Ammon's horn (tissue), 1 donor: Measurements from ENCODE around the gene GPRIN1.
"Not testable (repeated sequence)": the region's sequence is repeated elsewhere in the genome, so short reads cannot be mapped to it uniquely, and the experiment has no call there.

Experiments used
- DNase-seq: peaks from one replicate; pipeline ENCODE4 v3.0.0-alpha.2; 2016; ENCODE audit warnings: low spot score

Gene GPRIN1

GRCh38 chr5:176597417-176598389 is 12.3 kb downstream of the GPRIN1 start:
- no peak for DNase-seq

GRCh38 chr5:176596689-176597416 is 13.1 kb downstream of the GPRIN1 start:
- no peak for DNase-seq

DNA sequence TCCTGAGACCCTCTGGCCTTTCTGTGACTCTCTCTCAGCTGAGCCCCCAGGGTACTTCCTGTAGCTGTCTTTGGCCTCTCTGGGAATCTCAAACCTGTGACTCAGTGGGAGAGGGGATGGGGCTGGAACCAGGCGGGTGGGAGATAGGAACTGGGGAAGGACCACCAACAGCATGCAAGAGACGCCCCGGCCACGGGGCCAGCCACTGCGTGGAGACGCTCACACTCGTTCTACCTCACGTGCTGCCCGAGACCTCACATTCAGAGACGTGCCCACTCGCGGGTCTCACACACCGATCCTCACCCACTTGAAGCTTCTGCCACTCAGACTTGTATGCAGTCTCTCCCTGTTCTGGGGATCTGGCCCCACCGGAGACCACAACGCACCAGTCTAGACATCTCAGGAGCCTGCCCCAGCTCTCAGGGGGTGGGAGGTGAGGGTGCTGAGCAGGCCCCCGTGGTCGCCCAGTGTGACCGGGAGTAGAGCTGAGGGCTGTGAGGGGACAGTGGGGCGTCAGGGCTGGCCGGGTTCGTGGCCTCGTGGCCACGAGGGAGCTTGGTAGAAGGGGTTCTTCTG is 13.8 kb downstream of the GPRIN1 start:
- DNase-seq = no peak

DNA sequence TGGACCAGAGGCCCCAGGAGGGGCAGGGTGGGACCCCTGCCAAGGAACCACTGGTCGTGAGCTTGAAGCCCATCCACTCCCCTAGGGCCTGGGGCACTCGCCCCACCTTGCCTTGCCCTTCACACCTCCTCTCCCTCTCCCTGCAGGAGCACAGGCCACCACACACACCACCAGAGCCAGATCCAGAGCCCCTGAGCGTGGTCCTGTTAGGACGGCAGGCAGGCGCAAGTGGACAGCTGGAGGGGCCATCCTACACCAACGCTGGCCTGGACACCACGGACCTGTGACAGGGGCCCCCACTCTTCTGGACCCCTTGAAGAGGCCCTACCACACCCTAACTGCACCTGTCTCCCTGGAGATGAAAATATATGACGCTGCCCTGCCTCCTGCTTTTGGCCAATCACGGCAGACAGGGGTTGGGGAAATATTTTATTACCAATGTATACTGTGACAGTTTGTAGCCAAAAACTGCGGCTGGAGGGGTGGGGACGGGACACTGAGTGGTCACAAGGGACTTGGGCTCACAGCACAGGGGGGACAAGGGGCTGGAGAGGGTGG is 14.5 kb downstream of the GPRIN1 start:
- no peak for DNase-seq

GRCh38 chr5:176594554-176594953 is 15.4 kb downstream of the GPRIN1 start:
- DNase-seq = no peak

- no peak for DNase-seq
These were observed 16.6 kb downstream of the GPRIN1 start for GRCh38 chr5:176593273-176593869.

- no peak for DNase-seq
These were observed 17.4 kb downstream of the GPRIN1 start for GRCh38 chr5:176592573-176592972.

DNA sequence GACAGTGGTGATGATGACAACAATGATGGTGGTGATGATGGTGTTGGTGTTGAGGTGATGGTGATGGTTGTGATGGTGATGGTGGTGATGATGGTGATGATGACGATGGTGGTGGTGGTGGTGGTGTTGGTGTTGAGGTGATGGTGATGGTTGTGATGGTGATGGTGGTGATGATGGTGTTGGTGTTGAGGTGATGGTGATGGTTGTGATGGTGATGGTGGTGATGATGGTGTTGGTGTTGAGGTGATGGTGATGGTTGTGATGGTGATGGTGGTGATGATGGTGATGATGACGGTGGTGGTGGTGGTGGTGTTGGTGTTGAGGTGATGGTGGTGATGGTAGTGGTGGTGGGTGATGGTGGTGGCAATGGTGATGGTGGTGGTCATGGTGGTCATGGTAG is 18.3 kb downstream of the GPRIN1 start:
- not testable (repeated sequence) for DNase-seq

DNA sequence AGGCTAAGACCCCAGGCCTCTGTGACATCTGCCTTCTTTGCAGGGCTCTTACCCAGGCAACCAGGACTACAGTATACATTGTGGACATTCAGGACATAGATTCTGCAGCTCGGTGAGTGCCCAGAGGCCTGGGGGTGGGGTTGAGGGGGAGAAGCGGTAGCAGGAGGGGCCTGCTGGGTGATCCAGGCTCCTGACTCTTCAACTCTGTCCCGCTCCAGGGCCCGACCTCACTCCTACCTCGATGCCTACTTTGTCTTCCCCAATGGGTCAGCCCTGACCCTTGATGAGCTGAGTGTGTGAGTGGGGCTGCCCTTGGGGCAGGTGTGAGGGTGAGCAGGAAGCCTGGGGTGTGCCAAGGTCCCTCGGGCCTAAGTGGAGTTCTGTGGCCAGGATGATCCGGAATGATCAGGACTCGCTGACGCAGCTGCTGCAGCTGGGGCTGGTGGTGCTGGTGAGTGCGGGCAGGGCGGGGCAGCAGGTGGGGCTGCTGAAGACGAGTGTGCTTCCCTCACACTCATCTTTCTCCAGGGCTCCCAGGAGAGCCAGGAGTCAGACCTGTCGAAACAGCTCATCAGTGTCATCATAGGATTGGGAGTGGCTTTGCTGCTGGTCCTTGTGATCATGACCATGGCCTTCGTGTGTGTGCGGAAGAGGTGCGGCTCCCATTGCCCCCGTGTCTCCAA is 19.8 kb downstream of the GPRIN1 start:
- no peak for DNase-seq

- no peak for DNase-seq
These were observed 20.8 kb downstream of the GPRIN1 start for GRCh38 chr5:176589039-176589769.

DNA sequence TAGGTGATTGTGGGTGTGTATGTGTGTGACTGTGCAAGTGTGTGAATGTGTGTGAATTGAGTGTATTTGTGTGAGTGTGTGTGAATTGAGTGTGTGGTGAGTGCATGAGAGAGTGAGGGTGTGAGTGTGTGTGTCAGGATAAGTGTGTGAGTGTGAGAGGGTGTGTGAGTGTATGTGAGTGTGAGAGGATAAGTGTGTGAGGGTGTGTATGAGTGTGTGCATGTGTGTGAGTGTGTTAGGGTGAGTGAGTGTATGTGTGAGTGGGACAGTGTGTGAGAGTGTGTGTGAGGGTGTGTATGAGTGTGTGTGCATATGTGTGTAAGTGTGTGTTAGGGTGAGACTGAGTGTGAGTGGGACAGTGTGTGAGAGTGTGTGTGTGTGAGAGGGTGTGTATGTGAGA is 21.7 kb downstream of the GPRIN1 start:
- no peak for DNase-seq

DNA sequence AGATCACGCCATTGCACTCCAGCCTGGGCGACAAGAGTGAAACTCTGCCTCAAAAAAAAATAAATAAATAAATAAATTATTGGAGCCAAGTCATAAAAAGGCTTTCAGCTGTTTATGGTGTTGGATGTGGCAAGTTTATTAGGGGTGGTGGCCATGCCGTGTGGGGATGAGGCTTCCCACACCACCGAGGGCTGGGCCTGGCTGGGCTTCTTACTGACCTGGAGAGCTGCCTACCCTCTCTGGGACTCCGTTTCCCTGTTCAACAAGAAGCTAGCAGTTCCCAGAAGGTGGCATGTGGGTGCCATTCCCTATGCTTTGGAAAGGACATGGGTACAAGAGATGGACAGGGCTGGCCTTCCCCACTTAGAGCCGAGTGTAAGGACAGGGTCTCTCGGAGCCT is 22.6 kb downstream of the GPRIN1 start:
- DNase-seq = no peak

GRCh38 chr5:176583076-176583475 is 26.9 kb downstream of the GPRIN1 start:
- no peak for DNase-seq

DNA sequence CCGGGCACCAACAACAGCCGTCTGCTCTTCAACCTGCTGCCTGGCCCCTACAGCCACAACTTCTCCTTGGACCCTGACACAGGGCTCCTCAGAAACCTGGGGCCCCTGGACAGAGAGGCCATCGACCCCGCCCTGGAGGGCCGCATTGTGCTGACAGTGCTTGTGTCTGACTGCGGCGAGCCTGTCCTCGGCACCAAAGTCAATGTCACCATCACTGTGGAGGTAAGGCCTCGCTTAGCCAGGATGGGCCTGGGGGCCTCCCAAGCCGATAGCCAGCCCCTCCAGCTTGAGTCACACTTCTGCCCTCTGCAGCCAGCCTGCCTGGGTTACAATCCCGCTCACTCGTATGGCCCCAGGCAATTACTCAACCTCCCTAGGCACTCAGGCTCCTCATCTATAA is 28.6 kb downstream of the GPRIN1 start:
- no peak for DNase-seq

DNA sequence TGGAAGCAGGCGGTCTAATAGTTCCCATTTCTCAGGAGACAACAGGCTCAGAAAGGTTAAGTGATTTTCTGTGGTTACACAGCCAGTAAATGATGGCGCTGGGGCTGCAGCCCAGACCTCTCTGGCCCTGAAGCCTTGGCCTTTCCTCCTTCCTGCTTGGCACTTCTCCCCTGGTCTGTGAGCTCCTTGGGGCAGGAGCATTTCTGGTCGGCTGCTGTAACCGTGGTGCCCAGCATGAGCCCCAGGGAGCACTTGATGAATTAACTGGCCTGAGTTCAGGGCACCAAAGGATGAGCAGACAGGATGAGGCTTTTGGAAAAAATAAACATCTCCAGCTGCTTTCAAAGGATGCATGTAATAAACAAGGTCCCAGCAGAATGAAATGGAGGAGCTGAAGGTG is 30.6 kb downstream of the GPRIN1 start:
- no peak for DNase-seq

GRCh38 chr5:176578391-176578808 is 31.6 kb downstream of the GPRIN1 start:
- no peak for DNase-seq

GRCh38 chr5:176577312-176578176 is 32.4 kb downstream of the GPRIN1 start:
- no peak for DNase-seq

DNA sequence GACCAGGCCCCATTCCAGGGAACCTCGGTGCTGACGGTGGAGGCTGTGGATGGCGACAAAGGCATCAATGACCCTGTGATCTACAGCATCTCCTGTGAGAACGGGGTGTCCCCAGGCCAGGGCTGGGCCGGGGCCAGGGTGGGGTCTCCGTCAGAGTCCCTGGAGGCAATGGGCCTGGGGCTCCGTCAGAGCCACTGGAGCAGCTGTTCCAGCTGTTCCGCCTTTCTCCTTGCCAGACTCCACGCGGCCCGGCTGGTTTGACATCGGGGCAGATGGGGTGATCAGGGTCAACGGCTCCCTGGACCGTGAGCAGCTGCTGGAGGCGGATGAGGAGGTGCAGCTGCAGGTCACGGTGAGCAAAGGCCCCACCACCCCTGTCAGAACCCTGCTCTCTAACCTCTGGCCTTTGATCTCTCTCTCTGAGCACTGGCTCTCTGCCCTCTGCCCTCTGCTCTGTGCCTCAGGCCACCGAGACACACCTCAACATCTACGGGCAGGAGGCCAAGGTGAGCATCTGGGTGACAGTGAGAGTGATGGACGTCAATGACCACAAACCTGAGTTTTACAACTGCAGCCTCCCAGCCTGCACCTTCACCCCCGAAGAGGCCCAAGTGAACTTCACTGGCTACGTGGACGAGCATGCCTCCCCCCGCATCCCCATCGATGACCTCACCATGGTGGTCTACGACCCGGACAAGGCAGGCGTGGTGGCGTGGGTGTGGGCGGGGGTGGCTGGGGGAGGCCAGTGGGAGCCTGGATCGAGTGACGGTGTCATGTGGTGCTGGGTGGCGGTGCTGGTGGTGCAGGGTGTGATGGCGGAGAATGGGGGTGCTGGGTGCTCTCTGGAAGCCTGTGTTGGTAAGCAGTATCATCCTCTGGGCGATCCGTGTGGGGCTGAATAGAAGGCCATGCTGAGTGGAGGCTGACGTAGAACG is 34.2 kb downstream of the GPRIN1 start:
- DNase-seq = no peak

- DNase-seq = no peak
These were observed 34.9 kb downstream of the GPRIN1 start for GRCh38 chr5:176575066-176575465.
